HG03025 (cell line): ENCODE results near the gene ITGA7.

ENCODE experiments used
- ATAC-seq: cut with Tn5 transposase; IDR thresholded peaks from one replicate; pipeline ENCODE4 v1.9.1; 2021; ENCODE audit warnings: mild to moderate bottlenecking, moderate library complexity; ENCODE audit not compliant: unreplicated experiment, low FRiP score

Gene ITGA7

GRCh38 chr12:55707841-55708694 lies at the start of gene ITGA7:
ITGA7 (minus strand) TSS chr12:55707904; CDS start chr12:55707682, 222 bp downstream.
- no peak for ATAC-seq

GRCh38 chr12:55755246-55755645 lies 47.5 kb upstream of the ITGA7 start:
- no peak for ATAC-seq

GRCh38 chr12:55748230-55748993 lies 40.7 kb upstream of the ITGA7 start:
- no peak for ATAC-seq

DNA sequence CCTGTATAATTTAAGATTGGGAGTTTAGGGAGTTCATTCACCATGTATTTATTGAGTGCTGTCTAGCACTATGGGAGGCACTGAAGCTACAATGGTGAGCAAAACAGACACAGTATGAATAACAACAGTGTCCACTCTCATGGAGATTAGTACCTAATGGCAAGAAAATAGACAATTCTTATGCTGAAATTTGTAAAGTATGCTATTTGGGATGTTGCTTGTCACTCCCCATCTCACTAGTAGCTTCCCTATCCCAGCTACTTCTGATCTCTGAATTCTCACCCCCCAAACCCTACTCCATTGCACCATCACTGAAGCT lies 39.2 kb upstream of the ITGA7 start:
- ATAC-seq = no peak

- ATAC-seq = no peak
Measured at GRCh38 chr12:55746174-55746912, 38.6 kb upstream of the ITGA7 start.

- ATAC-seq = no peak
Measured at GRCh38 chr12:55745361-55746173, 37.9 kb upstream of the ITGA7 start.

DNA sequence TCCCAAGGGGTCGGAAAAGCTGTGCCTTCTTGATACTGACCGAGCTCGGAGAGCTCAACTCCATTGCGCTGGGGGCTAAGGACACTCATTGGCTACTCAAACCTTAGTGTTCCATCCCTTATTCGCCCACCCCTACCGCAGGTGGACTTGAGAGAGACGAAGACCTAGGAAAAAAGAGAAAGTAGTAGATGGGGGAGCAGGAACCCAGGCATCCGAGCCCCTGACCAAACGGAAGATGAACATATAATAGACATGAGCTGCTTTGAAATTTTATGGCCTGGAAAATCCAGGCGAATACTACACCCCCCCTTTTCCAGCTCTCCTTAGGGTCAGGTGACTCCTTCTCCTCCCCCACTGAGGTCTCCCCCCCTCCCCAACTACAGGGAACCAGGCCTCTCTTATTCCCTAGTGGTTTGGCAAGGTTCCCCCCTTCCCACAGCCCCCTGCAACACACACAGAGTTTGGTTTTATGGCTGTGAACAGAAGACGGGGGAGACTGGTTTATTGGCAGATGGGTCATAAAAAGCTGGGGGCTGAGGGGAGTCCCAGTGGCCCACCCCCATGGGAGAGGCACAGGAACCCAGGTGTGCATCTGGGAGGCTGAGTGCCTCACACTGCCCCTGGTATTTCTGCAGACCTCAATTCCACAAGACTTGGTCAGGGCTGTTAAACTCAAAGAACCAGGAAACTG lies 36.8 kb upstream of the ITGA7 start:
- no peak for ATAC-seq

GRCh38 chr12:55743406-55744339 lies 36.0 kb upstream of the ITGA7 start:
- peak; percentile 43 for ATAC-seq

- peak; percentile 33 for ATAC-seq
Measured at GRCh38 chr12:55742719-55743405, 35.2 kb upstream of the ITGA7 start, which contains the start of gene GDF11. GDF11 (plus strand) TSS chr12:55743122; CDS start chr12:55743317, 195 bp downstream.

DNA sequence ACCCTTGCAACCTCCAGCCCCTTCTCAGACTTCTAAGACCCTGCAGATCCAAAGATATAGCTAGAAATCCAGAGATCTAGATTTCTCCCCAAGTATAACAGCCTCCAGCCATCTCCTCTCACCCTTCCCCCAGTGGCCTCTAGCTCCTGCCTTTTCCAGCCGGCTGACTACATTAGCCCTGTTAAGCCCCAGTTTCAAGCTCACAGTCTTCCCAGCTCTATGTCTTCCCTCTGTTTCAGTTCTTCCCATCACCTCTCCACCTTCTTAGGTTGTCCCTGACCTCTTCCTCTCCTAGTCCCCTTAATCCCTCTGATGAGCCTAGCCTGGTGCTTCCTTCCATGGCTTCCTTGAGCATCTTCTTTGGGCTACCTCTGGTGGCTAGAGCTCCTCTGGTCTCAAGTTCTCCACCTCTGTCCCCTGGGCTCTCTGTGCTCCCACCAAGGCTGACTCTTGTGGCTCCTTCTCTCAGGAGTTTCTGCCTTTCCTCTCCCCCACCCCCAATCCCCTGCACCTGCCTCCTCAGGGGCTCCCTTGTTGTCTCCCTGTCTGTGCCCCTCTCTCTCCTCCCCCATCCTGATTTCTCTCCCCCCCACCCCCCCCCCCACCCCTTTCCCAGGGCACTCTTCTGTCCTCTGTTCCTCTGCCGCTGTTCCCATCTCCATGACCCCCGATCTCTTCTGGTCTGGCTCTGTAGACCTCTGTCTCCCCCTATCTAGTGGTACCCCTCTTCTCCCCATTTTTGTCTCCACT lies 34.4 kb upstream of the ITGA7 start:
- no peak for ATAC-seq

GRCh38 chr12:55739025-55739378 lies 31.3 kb upstream of the ITGA7 start:
- ATAC-seq = no peak

DNA sequence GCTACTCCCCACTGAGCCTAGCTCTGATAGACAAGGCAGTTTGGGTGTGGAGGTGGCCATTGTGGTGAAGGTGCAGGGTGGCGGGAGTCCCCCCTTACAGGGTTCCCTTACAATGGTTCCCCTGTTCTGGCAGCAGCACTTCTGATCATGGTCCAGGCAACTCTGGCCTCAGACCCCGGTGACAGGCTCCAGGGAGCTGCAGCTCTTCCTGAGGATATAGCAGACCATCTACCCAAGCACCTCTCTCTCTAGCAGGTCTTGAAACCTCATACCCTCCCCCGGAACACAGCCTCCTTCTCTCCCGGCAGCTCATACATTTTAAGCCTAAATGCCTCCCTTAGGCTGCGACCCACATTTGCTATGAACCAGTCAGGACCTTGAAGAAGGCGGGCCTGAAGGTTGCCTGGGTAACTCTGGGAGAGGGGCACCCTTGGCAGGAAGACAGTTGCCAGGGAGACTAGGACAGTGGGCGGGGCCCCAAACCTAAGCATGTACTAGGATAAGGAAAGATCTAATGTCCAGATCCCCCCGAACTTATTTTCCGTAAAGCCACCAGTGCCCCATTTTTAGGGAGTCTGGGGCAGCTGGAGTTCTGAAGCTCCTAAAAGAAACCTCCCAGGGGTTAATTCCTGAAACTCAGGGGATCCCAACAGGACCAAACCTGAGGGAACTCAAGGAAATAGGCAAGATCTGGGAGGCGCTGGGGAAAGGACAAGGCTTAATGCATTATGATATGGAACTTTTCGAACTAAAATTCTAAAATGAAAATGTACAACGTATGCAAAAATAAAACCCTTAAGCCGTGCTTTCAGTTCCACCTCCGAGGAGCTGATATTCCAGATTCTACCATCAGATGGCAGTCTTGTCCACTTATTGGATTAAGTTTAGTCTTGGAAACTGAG lies 30.7 kb upstream of the ITGA7 start:
- ATAC-seq = peak; percentile 75

DNA sequence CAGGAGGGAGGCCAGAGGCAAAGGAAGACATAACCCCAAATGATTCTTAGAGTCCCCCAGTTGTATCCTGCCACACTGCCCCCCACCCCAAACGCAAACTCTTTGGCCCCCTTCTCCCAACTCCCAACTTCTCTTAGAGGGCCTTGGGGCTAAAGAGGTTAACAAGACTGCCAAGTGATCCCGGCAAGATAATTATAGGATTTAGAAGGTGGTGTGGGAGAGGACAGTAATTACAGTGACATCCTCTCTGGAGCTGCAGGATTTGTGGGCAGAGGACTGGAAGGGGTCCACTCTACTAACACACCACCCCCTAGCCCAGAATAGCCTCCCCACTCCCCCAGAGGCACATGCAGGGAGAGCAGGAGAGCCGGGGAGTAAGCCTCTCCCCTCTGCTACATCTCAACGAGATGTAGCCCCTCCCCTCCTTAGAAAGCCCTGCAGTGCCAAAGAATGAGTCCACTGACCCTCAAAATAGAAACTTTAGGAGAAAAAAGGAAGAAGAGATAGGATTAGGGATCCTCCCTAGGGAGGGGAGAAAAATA lies 29.9 kb upstream of the ITGA7 start:
- no peak for ATAC-seq

- no peak for ATAC-seq
Measured at GRCh38 chr12:55736780-55737580, 29.3 kb upstream of the ITGA7 start.

GRCh38 chr12:55736076-55736475 lies 28.4 kb upstream of the ITGA7 start:
- no peak for ATAC-seq
